ENCODE data around the gene EXOSC6.
"Not testable (repeated sequence)": the region's sequence is repeated elsewhere in the genome, so short reads cannot be mapped to it uniquely, and the experiment has no call there.

EXOSC6 gene

DNA sequence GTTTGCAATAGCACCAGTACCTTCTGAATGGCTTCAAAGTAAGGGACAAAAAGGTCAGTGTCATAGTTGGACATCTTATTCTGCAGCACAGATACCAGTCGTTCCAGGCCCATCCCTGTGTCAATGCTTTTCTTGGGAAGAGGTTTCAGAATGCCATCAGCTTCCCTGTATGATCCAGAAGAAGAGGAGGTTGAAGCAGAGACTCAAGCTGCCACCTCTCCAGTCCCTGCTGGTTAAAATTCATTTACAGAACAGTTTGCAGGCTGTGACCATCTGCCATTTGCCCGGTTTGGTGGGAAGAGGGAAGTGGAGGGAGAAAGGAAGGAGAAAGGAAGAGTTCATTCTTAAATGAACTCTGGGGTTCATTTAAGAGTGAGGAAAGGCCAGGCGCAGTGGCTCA lies 18.4 kb upstream of the EXOSC6 start:
- peaks cover 71% of the 10 kb centered on the region for H3K36me3 ChIP-seq (ENCODE audit: insufficient read depth, low read length)
- no peaks in the 10 kb centered on the region for H3K9me3 ChIP-seq (ENCODE audit: low read length)
- H3K4me3 ChIP-seq (ENCODE audit: low read length): no peak overlapping the region
- no peaks in the 10 kb centered on the region for H3K4me1 ChIP-seq (ENCODE audit: insufficient read depth, low read length)
- H2AFZ ChIP-seq (ENCODE audit: low read depth, low read length): no peak overlapping the region
- no peaks in the 10 kb centered on the region for H3K27me3 ChIP-seq (ENCODE audit: insufficient read depth, low read length)

DNA sequence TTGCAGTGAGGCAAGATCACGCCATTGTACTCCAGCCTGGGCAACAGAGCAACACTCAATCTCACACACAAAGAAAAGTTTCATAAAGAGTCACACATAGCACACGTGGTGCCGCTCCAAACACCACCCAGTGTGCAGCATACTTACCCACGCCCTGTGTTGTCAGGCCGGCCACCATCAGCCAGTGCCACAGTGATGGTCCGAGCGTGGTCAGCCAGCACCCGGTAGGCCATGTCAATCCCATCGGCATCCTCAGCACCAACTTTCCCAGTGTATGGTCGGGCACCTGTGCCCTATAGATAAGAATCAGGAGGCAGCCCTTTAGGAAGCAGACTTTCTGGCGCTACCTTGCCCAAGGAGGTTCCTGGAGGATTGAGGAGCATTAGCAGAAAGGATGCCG lies 17.7 kb upstream of the EXOSC6 start:
- H3K4me1 ChIP-seq (ENCODE audit: insufficient read depth, low read length): no peaks in the 10 kb centered on the region
- no peak overlapping the region for H3K4me3 ChIP-seq (ENCODE audit: low read length)
- H3K36me3 ChIP-seq (ENCODE audit: insufficient read depth, low read length): peaks cover 74% of the 10 kb centered on the region
- no peak overlapping the region for H2AFZ ChIP-seq (ENCODE audit: low read depth, low read length)
- H3K27me3 ChIP-seq (ENCODE audit: insufficient read depth, low read length): no peaks in the 10 kb centered on the region
- H3K9me3 ChIP-seq (ENCODE audit: low read length): no peaks in the 10 kb centered on the region

DNA sequence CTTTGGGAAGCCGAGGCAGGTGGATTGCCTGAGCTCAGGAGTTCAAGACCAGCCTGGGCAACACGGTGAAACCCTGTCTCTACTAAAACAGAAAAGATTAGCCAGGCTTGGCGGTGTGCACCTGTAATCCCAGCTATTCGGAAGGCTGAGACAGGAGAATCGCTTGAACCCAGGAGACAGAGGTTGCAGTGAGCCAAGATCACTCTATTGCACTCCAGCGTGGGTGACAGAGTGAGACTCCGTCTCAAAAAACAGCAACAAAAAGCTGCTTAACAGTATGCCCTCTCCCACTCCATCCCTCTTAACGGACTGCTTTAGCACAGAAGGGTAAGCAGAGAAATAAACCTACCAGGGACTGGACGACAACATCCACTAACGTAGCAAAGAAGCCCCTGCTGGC lies 16.2 kb upstream of the EXOSC6 start:
- not testable (repeated sequence) for H3K27me3 ChIP-seq (ENCODE audit: insufficient read depth, low read length); H3K9me3 ChIP-seq (ENCODE audit: low read length); H3K4me3 ChIP-seq (ENCODE audit: low read length); H3K4me1 ChIP-seq (ENCODE audit: insufficient read depth, low read length); H2AFZ ChIP-seq (ENCODE audit: low read depth, low read length)
- H3K36me3 ChIP-seq (ENCODE audit: insufficient read depth, low read length): peaks cover 83% of the 10 kb centered on the region

DNA sequence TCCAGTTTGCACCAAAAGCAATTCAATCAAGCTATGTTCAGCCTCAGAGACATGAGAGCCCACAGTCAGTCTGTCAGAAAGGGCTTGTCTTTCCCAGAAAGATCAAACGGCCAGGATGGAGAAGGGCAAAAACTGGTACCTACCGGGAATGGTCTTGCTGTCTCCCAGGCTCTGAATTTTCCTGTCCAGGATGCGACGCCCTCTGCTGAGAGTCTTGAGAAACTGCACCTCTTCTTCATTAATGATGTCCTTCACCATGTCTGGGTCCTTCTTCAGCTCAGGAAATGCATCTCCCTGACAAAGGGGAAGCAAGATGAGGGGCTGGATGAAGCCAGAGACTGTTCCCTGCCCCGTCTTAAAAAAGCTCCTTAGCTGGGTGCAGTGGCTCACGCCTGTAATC lies 15.8 kb upstream of the EXOSC6 start:
- no peak overlapping the region for H2AFZ ChIP-seq (ENCODE audit: low read depth, low read length)
- no peaks in the 10 kb centered on the region for H3K9me3 ChIP-seq (ENCODE audit: low read length)
- no peaks in the 10 kb centered on the region for H3K4me1 ChIP-seq (ENCODE audit: insufficient read depth, low read length)
- H3K36me3 ChIP-seq (ENCODE audit: insufficient read depth, low read length): peaks cover 84% of the 10 kb centered on the region
- H3K27me3 ChIP-seq (ENCODE audit: insufficient read depth, low read length): no peaks in the 10 kb centered on the region
- no peak overlapping the region for H3K4me3 ChIP-seq (ENCODE audit: low read length)

DNA sequence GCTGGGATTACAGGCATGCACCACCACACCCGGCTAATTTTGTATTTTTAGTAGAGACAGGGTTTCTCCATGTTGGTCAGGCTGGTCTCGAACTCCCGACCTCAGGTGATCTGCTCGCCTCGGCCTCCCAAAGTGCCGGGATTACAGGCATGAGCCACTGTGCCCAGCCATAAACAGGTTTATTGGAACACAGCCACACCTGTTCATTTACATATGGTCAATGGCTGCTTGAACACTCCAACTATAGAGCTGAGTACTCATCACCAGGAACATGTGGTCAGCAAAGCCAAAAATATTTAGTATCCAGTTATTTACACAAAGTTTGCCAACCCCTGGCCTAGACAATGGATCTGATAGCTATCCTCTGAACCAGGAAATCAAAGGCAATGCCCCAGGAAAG lies 8.2 kb upstream of the EXOSC6 start:
- not testable (repeated sequence) for H2AFZ ChIP-seq (ENCODE audit: low read depth, low read length); H3K4me1 ChIP-seq (ENCODE audit: insufficient read depth, low read length); H3K4me3 ChIP-seq (ENCODE audit: low read length); H3K9me3 ChIP-seq (ENCODE audit: low read length); H3K27me3 ChIP-seq (ENCODE audit: insufficient read depth, low read length)
- H3K36me3 ChIP-seq (ENCODE audit: insufficient read depth, low read length): peaks cover 83% of the 10 kb centered on the region

DNA sequence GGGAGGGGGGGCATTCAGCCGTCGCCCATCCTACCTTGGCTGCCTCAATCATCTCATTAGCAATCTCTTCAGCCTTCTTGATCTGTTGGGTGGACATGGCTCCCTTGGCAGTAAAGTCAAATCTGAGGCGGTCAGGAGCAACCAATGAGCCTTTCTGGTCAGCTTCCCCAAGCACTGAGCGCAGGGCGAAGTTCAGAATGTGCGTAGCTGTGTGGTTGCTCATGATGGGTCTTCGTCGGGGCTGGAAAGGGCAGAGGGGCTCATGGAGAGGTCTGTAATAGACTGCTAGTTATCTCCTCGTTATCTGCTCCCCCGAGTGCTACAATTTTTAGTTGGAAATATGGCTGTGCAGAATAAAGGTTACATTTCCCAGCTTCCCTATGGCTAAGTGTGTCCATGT lies 7.2 kb upstream of the EXOSC6 start:
- Histone ChIP-seq H3K27me3 (ENCODE audit: insufficient read depth, low read length) (no peaks in the 10 kb centered on the region), H3K4me1 (ENCODE audit: insufficient read depth, low read length) (no peaks in the 10 kb centered on the region), H3K9me3 (ENCODE audit: low read length) (no peaks in the 10 kb centered on the region), H3K4me3 (ENCODE audit: low read length) (no peak overlapping the region), H3K36me3 (ENCODE audit: insufficient read depth, low read length) (peaks cover 84% of the 10 kb centered on the region), H2AFZ (ENCODE audit: low read depth, low read length) (no peak overlapping the region)

DNA sequence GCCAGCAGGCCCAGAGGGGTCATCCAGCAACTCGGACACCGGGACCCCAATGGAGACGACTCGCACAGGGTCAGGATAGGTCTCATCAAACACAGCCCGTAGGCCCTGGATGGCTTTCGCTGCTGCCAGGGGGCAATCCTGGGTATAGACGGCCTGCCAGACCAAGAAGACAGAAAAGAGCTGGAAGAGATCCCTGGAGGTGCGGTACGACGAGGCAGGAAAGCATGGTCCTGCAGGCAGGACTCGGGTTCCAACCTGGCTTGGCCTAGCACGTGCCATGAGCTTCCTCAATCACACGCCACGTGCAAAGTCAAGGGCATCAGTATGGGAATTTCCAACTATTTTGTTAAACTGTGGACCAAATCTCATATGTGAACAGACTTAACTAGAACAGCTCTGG lies 6.3 kb upstream of the EXOSC6 start:
- Histone ChIP-seq H3K27me3 (ENCODE audit: insufficient read depth, low read length) (no peaks in the 10 kb centered on the region), H3K36me3 (ENCODE audit: insufficient read depth, low read length) (peaks cover 84% of the 10 kb centered on the region), H3K4me1 (ENCODE audit: insufficient read depth, low read length) (no peaks in the 10 kb centered on the region), H3K4me3 (ENCODE audit: low read length) (no peak overlapping the region), H3K9me3 (ENCODE audit: low read length) (no peaks in the 10 kb centered on the region), H2AFZ (ENCODE audit: low read depth, low read length) (no peak overlapping the region)

DNA sequence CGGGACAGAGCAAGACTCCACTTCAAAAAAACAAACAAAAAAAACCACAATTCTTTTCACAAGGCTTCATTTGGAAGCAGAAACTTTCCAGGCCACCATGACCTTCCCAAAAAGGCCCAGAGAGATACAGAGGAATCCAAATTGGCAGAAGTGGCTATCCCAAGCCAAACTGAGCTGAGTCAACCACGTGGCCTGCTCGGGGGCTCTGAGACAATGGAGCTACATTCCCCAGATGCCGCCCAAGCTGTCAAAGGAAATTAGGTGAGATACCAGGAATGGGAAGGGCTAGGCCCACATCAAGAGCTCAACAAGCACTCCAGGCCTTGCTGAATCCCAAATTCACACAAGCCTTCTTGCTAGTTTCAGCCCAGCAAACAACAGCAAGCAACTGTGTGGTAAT lies 5.7 kb upstream of the EXOSC6 start:
- no peaks in the 10 kb centered on the region for H3K4me1 ChIP-seq (ENCODE audit: insufficient read depth, low read length)
- H3K4me3 ChIP-seq (ENCODE audit: low read length): no peak overlapping the region
- no peak overlapping the region for H2AFZ ChIP-seq (ENCODE audit: low read depth, low read length)
- peaks cover 86% of the 10 kb centered on the region for H3K36me3 ChIP-seq (ENCODE audit: insufficient read depth, low read length)
- H3K9me3 ChIP-seq (ENCODE audit: low read length): no peaks in the 10 kb centered on the region
- H3K27me3 ChIP-seq (ENCODE audit: insufficient read depth, low read length): no peaks in the 10 kb centered on the region

DNA sequence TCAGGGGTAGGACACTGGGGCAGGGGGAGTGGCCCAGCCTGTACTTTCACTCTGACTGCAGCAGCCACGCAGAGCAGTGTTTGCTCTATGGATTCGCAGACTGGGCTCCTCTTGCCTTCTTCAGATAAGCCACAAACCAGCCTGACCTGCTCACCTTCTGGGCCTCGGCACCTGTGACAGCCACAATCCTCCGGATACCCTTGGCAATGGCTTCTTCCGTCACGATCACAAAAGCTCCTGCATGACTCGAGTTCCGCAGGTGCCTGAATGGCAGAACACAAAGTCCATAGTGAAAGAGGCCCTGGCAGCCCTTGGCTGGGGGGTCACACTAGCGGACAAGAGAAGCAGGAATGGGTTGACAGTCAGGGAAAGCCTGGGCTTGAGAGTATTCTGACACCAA lies 3.8 kb upstream of the EXOSC6 start:
- Histone ChIP-seq H3K36me3 (ENCODE audit: insufficient read depth, low read length) (peaks cover 73% of the 10 kb centered on the region), H3K9me3 (ENCODE audit: low read length) (no peaks in the 10 kb centered on the region), H3K4me1 (ENCODE audit: insufficient read depth, low read length) (peaks cover 5% of the 10 kb centered on the region), H3K27me3 (ENCODE audit: insufficient read depth, low read length) (no peaks in the 10 kb centered on the region), H2AFZ (ENCODE audit: low read depth, low read length) (no peak overlapping the region), H3K4me3 (ENCODE audit: low read length) (no peak overlapping the region)

DNA sequence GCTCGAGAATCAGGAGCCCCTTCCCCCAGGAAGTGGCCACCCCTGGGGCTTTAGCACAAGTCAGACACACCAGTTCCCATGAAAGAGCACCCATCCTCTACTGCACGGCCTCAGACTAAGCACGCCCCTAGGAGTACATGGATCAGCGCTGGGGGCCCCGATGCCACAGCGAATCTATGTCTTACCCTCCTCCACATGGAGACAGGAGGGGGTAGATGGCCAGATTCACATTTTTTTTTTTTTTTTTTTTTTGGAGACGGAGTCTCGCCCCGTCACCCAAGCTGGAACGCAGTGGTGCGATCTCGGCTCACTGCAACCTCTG lies 3.2 kb upstream of the EXOSC6 start:
- Histone ChIP-seq H3K4me3 (ENCODE audit: low read length) (no peak overlapping the region), H3K27me3 (ENCODE audit: insufficient read depth, low read length) (no peaks in the 10 kb centered on the region), H3K4me1 (ENCODE audit: insufficient read depth, low read length) (peaks cover 9% of the 10 kb centered on the region), H3K9me3 (ENCODE audit: low read length) (no peaks in the 10 kb centered on the region), H2AFZ (ENCODE audit: low read depth, low read length) (no peak overlapping the region), H3K36me3 (ENCODE audit: insufficient read depth, low read length) (peaks cover 69% of the 10 kb centered on the region)

DNA sequence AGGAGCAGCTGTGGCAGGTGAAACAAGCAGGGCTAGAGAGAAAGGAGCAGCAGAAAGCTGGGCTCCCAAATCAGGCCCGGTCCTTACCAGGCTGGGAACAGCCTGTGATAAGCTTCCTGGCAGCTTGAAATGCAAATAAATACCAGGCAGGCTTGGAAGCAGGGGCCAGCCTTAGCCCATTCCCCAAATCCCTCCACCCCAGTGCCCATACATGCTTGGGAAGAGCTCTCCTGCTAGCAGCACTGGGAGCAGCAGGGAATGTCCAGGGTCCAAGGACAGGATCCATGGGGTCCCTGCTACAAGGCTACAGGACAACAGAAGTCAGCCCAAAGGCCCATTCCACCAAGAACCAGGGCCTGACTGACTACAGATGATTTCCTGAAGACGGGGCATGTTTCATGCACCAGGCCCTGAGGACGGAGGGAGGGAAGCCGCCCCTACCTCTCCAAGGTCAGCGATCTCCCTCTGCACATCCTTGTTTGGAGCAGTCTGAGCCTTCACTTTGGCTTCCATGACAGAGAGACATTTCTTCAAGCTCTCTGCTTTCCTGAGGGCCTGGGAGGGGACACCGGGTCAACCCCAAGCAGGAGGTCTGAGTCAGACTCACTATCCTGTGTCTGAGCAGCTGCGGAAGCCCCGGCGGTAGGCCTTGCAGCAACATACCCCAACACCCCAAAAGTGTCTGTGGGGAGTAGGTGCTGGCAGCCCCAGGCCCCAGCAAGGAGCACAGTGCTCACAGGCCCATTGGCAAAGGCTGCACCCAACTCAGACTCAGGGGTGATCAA lies 2.6 kb upstream of the EXOSC6 start:
- Histone ChIP-seq H3K27me3 (ENCODE audit: insufficient read depth, low read length) (no peaks in the 10 kb centered on the region), H3K36me3 (ENCODE audit: insufficient read depth, low read length) (peaks cover 67% of the 10 kb centered on the region)

DNA sequence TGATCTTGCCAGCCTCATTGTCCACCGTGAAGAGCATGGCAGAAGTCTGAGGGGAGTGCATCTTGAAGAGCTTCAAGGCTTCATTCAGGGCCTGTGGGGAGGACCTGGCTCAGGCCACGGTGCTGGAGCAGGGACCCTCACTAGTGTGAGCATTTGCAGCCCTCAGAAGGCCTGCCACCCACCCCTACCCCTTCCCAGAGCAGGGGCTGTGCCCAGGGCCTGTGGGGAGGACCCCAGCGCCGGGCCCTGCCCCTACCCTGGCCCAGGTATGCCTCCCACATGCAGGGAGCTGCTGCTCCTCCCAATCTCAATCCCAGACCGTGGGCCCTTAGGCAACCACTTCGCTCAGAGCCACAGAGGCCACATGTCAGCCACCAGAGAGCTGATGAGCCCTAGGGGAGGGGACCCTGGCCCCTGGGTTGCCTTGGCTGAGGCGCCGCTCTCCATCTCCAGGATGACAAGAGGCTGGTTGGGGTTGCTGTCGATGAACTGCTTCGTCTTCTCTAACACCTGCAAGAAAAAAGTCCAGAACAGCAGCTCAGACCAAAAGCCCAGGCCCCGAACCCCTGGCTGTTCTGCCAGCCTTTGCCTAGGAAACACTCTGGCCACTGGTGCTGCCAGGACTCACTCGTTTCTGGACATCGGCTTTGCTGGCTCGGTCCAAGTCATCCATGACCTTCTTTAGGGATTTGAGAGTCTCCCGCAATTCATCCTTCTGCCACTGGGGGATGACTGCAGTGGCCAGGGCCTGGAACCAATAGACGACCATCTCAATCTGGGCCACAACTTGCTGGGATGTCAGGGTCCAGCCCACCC lies 1.8 kb upstream of the EXOSC6 start:
- no peaks in the 10 kb centered on the region for H3K27me3 ChIP-seq (ENCODE audit: insufficient read depth, low read length)
- H2AFZ ChIP-seq (ENCODE audit: low read depth, low read length): no peak overlapping the region
- no peaks in the 10 kb centered on the region for H3K9me3 ChIP-seq (ENCODE audit: low read length)
- H3K4me1 ChIP-seq (ENCODE audit: insufficient read depth, low read length): peaks cover 9% of the 10 kb centered on the region
- no peak overlapping the region for H3K4me3 ChIP-seq (ENCODE audit: low read length)
- H3K36me3 ChIP-seq (ENCODE audit: insufficient read depth, low read length): peaks cover 59% of the 10 kb centered on the region

More for the DNA sequence above, 2.6 kb upstream of the EXOSC6 start:
- H3K9me3 ChIP-seq (ENCODE audit: low read length): no peaks in the 10 kb centered on the region
- no peak overlapping the region for H2AFZ ChIP-seq (ENCODE audit: low read depth, low read length)
- H3K4me3 ChIP-seq (ENCODE audit: low read length): no peak overlapping the region
- H3K4me1 ChIP-seq (ENCODE audit: insufficient read depth, low read length): peaks cover 9% of the 10 kb centered on the region

DNA sequence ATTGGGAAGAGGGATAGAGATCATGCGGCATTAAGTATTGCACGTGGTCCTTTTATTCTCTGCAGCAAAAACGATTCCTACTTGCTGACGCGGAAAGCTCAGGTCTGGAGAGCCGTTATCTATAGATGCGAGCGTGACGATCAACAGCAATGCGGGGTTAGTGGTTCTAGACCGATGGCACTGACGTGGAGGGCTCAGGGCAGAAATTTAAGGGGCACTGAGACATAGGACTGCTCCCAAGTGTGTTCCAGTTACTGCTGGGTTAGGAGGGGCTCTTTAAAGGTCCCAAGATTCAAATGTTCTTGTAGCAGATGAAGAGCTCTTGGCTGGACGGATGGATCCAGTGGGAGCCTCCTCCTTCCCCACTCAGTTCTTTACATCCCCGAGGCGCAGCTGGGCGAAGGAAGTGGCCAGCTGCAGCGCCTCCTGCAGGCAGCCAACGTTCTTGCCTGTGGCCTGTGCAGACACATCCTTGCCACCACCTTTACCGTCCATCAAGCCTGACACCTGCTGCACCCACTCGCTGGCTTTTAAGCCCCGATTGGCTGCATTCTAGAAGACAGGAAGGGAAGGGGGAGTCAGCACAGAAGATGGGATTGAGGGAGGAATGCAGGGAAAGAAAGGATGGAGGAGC lies 732 bp upstream of the EXOSC6 start:
- Histone ChIP-seq H3K9me3 (ENCODE audit: low read length) (no peaks in the 10 kb centered on the region), H3K27me3 (ENCODE audit: insufficient read depth, low read length) (no peaks in the 10 kb centered on the region), H3K36me3 (ENCODE audit: insufficient read depth, low read length) (peaks cover 49% of the 10 kb centered on the region), H2AFZ (ENCODE audit: low read depth, low read length) (no peak overlapping the region), H3K4me1 (ENCODE audit: insufficient read depth, low read length) (peaks cover 9% of the 10 kb centered on the region), H3K4me3 (ENCODE audit: low read length) (no peak overlapping the region)
